GM23338 (cell line): Measurements from ENCODE around the gene CCDC57.

Experiments
- CREB1 ChIP-seq: fragments of 250-450 bp; sonication (Bioruptor Pico); IDR thresholded peaks from 2 replicates; pipeline ENCODE4 v1.5.0; 2020; ENCODE audit warnings: low read depth, mild to moderate bottlenecking, moderate library complexity
- CTCF ChIP-seq, 2 experiments: fragments of 200-600 bp in 1 of 2; sonication (generic) in 1 of 2; conservative IDR thresholded peaks; 2 replicates each; pipeline versions ENCODE4 v1.5.1 to v1.6.1; 2016 to 2017; ENCODE audit warnings: antibody characterized with exemption in 2 of 2, low read depth in 2 of 2, mild to moderate bottlenecking in 2 of 2, moderate library complexity in 1 of 2
- ETS1 ChIP-seq: IDR thresholded peaks from 2 replicates; pipeline ENCODE4 v1.6.1; 2016; ENCODE audit warnings: antibody characterized with exemption
- EZH2 ChIP-seq: fragments of 200-600 bp; sonication (generic); IDR thresholded peaks from one replicate; pipeline ENCODE4 v1.8.0; 2017; ENCODE audit warnings: antibody characterized with exemption, mild to moderate bottlenecking, low read depth; ENCODE audit not compliant: unreplicated experiment
- EZH2phosphoT487 ChIP-seq: fragments of 200-600 bp; sonication (generic); IDR thresholded peaks from one replicate; pipeline ENCODE4 v1.8.1; 2018; ENCODE audit warnings: antibody characterized with exemption; ENCODE audit not compliant: unreplicated experiment
- JUNB ChIP-seq: IDR thresholded peaks from one replicate; pipeline ENCODE4 v1.6.1; 2016; ENCODE audit warnings: antibody characterized with exemption; ENCODE audit not compliant: unreplicated experiment
- NANOG ChIP-seq: IDR thresholded peaks from 2 replicates; pipeline ENCODE4 v1.6.1; 2016; ENCODE audit warnings: antibody characterized with exemption, borderline replicate concordance
- POLR2AphosphoS5 ChIP-seq: IDR thresholded peaks from 2 replicates; pipeline ENCODE4 v1.6.1; 2016; ENCODE audit warnings: antibody characterized with exemption, low read depth
- REST ChIP-seq: IDR thresholded peaks from one replicate; pipeline ENCODE4 v1.6.1; 2018; ENCODE audit warnings: antibody characterized with exemption; ENCODE audit not compliant: unreplicated experiment
- STAT1 ChIP-seq: IDR thresholded peaks from one replicate; pipeline ENCODE4 v1.6.1; 2016; ENCODE audit warnings: antibody characterized with exemption; ENCODE audit not compliant: unreplicated experiment
- ZNF331 ChIP-seq: fragments of 250-450 bp; sonication (Bioruptor Pico); IDR thresholded peaks from 2 replicates; pipeline ENCODE4 v1.5.0; 2020; ENCODE audit warnings: low read depth, mild to moderate bottlenecking, moderate library complexity
- ZNF462 ChIP-seq: fragments of 250-450 bp; sonication (Bioruptor Pico); IDR thresholded peaks from 2 replicates; pipeline ENCODE4 v1.5.0; 2020; ENCODE audit warnings: mild to moderate bottlenecking, moderate library complexity

GRCh38 chr17:82082456-82082855 is 130.2 kb downstream of the CCDC57 start:
- no peak for TF ChIP-seq CTCF (conservative IDR thresholded peaks at IDR 0.05; ENCODE audit: low read depth in 2 of 2)
- no peak for TF ChIP-seq ZNF462
- no peak for TF ChIP-seq ZNF331
- TF ChIP-seq POLR2AphosphoS5: no peak
- no peak for TF ChIP-seq EZH2
- TF ChIP-seq CREB1 (CRISPR knock-in tag): no peak
- TF ChIP-seq REST: no peak
- no peak for TF ChIP-seq JUNB
- TF ChIP-seq EZH2phosphoT487: no peak
- TF ChIP-seq ETS1: no peak
- no peak for TF ChIP-seq STAT1
- no peak for TF ChIP-seq NANOG
